Measurements from ENCODE around the gene RPL10A. TPM values are rescaled to one million over a fixed set of nuclear protein-coding genes. Genes with fewer than 3 reads are reported as not detected.

RPL10A gene
- 1,000 to 10,000 TPM; 1,714 to 2,467 (median 2,118) TPM for total RNA-seq

DNA sequence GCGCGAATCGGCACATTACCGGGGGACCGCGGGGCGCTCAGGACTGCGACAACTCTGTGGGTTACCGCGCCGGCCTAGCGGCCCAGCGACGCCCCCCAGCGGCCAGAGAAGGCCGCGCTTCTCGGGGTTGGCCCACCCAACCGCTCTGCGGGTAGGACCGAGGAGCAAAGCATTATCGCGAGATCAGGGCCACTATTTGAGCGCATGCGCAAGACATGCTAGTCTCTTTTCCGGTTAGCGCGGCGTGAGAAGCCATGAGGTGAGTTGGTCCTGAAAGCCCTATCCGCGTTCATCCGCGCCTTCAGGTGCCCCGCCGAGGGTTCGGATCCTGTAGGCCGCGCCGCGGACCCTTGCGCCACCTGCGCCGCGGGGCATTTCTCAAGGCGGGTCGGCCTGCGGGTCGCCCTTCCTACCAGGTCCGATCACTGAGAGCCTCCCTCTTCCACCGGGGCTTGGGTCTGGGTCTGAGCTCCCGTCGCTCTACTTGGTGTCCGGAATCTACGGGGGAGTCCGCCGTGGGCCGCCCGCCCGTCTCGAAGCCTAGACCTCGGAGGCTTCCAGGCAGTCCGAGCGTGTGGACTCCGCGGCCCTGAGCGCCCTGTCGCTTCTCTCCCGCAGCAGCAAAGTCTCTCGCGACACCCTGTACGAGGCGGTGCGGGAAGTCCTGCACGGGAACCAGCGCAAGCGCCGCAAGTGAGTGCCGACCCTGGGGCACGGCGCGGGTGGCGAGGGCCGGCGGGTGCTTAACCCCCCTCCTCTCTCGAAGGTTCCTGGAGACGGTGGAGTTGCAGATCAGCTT, at the start of gene RPL10A:
Gene RPL10A, plus strand, starts transcription at position 221 of the 799 bp plus-strand sequence. Its CDS starts 34 bp downstream, at position 255.
- H3K4me3 ChIP-seq (ENCODE audit: low read depth, poor library complexity, severe bottlenecking) = peak within 1 kb of the TSS; percentile 90
- intact Hi-C loops (cut with DNase I; ENCODE audit: low total_unique reads) = loop anchor here (5.0 kb wide), 1 partner anchor 126 kb away; the partner anchor contains the start of gene PPARD
- TF ChIP-seq POLR2A (IDR thresholded peaks at IDR 0.05) = peak in 1 of 2 donors; percentile 70
- TF ChIP-seq, protein P1, sequence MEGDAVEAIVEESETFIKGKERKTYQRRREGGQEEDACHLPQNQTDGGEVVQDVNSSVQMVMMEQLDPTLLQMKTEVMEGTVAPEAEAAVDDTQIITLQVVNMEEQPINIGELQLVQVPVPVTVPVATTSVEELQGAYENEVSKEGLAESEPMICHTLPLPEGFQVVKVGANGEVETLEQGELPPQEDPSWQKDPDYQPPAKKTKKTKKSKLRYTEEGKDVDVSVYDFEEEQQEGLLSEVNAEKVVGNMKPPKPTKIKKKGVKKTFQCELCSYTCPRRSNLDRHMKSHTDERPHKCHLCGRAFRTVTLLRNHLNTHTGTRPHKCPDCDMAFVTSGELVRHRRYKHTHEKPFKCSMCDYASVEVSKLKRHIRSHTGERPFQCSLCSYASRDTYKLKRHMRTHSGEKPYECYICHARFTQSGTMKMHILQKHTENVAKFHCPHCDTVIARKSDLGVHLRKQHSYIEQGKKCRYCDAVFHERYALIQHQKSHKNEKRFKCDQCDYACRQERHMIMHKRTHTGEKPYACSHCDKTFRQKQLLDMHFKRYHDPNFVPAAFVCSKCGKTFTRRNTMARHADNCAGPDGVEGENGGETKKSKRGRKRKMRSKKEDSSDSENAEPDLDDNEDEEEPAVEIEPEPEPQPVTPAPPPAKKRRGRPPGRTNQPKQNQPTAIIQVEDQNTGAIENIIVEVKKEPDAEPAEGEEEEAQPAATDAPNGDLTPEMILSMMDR (IDR thresholded peaks at IDR 0.05) = peak in 1 of 3 donors; percentile 80
- peak; percentile 96 to 99 for DNase-seq (ENCODE audit: low spot score in 2 of 2)
- 0% methylated on average over 42 of the region's 86 CpGs for WGBS, 2 donors

DNA sequence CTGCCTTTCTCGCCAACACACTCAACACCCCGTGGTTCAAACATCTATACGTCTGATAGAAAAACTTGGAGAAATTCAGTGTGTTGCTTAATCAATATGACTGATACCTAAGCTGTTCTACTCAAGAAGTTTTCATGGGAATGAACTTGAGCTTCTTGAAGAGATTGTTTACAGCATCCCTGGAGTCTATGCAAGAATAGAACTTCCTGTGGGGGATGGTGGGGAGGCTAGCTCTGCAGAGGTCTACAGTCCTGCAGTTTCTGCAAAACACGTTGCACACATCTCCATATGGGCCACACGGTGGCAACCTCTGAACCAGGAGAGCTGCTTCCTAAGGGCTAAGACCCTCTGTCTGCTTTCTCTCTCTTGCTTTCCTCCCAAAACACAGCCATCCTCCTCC, 48.8 kb upstream of the RPL10A start:
- no peak overlapping the region for H3K4me3 ChIP-seq (ENCODE audit: low read depth, poor library complexity, severe bottlenecking)
- DNase-seq (ENCODE audit: low spot score in 2 of 2) = no peak
- intact Hi-C loops (cut with DNase I; ENCODE audit: low total_unique reads) = no loop called here
- WGBS, 2 donors = 71 to 76% methylated on average over 5 of the region's 5 CpGs
- TF ChIP-seq POLR2A (IDR thresholded peaks at IDR 0.05) = no peak
- TF ChIP-seq, protein P1 (IDR thresholded peaks at IDR 0.05) = no peak

DNA sequence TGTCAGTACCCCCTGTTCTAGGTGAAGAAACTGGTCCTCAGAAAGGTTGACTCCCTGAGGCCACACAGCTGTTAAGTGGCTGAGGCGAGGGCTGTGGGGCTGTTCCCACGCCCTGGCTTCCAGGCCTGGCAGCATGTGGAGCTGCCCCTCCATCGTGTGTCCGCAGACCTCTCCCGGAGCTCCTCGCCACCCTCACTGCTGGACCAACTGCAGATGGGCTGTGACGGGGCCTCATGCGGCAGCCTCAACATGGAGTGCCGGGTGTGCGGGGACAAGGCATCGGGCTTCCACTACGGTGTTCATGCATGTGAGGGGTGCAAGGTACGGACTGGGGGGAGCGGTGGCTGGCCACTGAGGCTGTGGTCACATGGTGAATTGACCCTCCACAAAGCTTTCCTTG, 48.2 kb upstream of the RPL10A start:
- TF ChIP-seq, protein P1 (IDR thresholded peaks at IDR 0.05) = no peak
- TF ChIP-seq POLR2A (IDR thresholded peaks at IDR 0.05) = no peak
- 91 to 94% methylated on average over 9 to 13 of the region's 14 CpGs for WGBS, 2 donors
- DNase-seq (ENCODE audit: low spot score in 2 of 2) = no peak
- intact Hi-C loops (cut with DNase I; ENCODE audit: low total_unique reads) = no loop called here
- H3K4me3 ChIP-seq (ENCODE audit: low read depth, poor library complexity, severe bottlenecking) = no peak overlapping the region

DNA sequence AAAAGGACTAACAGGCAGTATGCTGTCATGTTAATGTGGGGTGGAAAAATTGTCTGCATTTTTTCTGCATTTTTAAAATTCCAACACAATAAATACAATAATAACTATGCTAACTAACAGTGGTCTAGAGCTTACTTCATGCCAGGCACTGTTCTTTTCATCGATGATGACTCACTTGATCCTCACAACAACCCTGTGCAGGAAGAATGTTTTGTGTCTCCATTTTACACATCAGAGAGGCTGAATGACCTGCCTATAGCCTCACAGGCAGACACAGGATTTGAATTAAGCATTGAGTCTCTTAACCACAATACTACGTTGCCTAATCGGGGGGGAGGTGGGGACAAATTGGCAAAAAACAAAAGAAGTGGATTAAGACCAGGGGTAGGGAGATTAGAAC, 42.9 kb upstream of the RPL10A start:
- 63 to 64% methylated on average over 3 of the region's 3 CpGs for WGBS, 2 donors
- TF ChIP-seq POLR2A (IDR thresholded peaks at IDR 0.05) = no peak
- TF ChIP-seq, protein P1 (IDR thresholded peaks at IDR 0.05) = no peak
- intact Hi-C loops (cut with DNase I; ENCODE audit: low total_unique reads) = no loop called here
- no peak for DNase-seq (ENCODE audit: low spot score in 2 of 2)
- H3K4me3 ChIP-seq (ENCODE audit: low read depth, poor library complexity, severe bottlenecking) = no peak overlapping the region

DNA sequence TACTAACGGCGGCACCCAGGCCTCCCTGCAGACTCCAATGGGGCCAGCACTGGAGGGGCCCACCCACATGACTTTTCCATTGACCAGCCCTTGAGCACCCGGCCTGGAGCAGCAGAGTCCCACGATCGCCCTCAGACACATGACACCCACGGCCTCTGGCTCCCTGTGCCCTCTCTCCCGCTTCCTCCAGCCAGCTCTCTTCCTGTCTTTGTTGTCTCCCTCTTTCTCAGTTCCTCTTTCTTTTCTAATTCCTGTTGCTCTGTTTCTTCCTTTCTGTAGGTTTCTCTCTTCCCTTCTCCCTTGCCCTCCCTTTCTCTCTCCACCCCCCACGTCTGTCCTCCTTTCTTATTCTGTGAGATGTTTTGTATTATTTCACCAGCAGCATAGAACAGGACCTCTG, 42.1 kb upstream of the RPL10A start:
- H3K4me3 ChIP-seq (ENCODE audit: low read depth, poor library complexity, severe bottlenecking) = no peak overlapping the region
- DNase-seq (ENCODE audit: low spot score in 2 of 2) = no peak
- TF ChIP-seq, protein P1 (IDR thresholded peaks at IDR 0.05) = no peak
- no peak for TF ChIP-seq POLR2A (IDR thresholded peaks at IDR 0.05)
- intact Hi-C loops (cut with DNase I; ENCODE audit: low total_unique reads) = no loop called here
- WGBS, 2 donors = 79 to 82% methylated on average over 6 to 8 of the region's 8 CpGs
